NAMALWA (cell line): ENCODE data around the gene TUBB8.
"Not testable (repeated sequence)": the region's sequence is repeated elsewhere in the genome, so short reads cannot be mapped to it uniquely, and the experiment has no call there.

ENCODE experiments used
- DNase-seq: peaks from one replicate; pipeline ENCODE4 v3.0.0-alpha.2; 2015; ENCODE audit warnings: low spot score

Gene TUBB8

DNA sequence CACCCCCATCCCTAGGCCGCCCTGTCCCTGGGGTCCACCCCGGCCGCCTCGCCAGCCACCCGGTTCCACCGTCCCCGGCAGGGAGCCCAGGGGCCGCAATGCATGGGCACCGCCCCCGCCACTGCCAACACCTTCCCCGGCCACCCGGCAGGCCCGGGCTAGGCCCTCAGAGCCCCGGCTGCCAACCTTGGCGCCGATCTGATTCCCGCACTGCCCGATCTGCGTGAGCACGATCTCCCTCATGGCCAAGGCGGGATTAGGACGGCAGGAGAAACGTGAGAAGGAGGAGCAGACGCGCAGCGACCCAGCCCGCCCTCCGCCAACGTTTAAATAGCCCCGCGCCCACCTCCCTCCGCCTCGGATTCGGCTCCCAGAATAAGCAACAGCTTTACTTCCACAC is at the start of gene TUBB8:
TUBB8 (minus strand) TSS at position 301 of the 400 bp plus-strand sequence; CDS start at position 243, 58 bp downstream.
- DNase-seq = no peak

DNA sequence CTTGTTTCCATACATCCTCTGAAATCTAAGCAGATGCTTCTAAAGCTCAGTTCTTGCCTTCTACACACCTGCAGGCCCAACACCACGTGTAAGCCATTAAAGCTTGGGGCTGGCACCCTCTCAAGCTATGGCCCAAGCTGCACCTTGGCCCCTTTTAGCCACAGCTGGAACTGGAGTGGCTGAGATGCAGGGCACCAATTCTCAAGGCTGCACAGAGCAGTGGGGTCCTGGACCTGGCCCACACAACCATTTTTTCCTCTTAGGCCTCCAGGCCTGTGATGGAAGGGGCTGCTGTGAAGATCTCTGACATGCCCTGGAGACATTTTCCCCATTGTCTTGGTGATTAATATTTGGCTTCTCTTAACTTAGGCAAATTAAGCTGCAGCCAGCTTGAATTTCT is 47.4 kb upstream of the TUBB8 start:
- no peak for DNase-seq

DNA sequence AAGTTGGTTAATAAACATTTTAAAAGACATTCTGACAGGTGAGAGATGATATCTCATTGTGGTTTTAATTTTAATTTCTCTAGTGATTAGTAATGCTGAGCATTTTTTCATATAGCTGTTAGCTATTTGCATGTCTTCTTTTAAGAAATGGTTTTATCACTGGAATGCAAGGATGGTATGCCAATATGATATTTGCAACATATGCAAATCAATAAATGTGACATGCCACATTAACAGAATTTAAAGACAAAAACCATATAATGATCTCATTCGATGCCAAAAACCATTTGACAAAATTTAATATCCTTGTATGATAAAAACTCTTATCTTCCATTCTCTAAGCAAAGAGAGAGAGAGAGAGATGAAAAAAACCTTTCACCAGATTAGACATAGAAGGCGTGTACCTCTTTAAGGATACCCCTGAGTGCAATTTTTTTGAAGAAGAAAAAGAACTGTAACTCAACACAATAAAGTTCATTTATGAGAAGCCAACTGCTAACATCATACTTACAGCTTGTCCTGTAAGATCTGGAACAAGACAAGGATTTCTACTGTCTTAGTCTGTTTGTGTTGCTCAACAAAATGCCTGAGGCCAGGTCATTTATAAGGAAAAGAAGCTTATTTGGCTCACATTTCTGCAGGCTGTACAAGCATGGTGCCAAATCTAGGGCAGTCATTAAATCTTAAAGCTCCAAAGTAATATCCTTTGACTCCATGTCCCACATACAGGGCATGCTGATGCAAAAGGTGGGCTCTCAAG is 46.4 kb upstream of the TUBB8 start:
- no peak for DNase-seq

DNA sequence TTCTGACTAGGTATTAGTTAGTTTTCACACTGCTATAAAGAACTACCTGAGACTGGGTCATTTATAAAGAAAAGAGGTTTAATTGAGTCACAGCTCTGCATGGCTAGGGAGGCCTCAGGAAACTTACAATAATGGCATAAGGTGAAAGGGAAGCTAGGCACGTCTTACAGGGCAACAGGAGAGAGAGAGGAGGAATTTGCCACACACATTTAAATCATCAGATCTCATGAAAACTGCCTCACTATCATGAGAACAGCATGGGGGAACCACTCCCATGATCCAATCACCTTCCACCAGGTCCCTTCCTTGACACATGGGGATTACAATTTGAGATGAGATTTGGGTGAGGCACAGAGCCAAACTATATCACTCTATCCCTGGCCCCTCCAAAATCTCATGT is 45.5 kb upstream of the TUBB8 start:
- no peak for DNase-seq

DNA sequence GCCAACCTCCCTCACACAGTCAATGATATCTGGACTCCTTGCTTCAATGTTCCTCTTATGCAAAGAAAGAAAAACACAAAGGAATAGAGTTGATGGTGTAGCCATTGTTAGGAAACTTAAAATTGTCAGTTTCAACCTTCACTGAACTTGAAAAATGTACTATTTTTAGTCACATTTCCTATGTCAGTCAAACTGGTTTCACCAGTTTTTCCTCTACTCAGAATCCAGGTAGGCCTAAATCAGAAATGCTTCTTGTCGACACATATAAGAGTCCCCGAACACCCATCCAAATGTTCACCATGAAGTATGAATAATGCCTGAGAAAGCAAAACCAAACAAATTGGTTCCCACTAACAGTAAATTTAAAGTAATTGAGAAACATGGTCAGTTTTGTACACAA is 43.8 kb upstream of the TUBB8 start:
- DNase-seq = no peak

DNA sequence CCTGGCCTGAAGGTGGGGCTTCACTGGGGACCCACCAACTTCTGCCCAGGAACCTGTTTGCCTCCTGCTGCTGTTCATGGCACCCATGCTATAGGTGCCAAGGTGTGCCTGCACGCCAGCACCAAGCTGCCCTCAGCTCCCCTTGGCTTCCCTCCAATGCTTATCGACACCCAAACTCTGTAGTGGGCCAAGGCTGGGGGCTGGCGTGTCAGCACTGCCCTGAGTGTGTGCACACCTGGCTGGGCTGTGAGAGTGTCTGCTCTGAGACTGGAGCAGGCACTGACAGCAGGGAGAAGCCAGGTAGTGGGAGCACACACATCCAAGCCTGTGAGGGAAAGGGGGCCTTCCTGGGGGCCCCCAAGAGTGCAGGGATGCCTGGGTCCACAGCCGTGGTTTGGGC is 43.1 kb upstream of the TUBB8 start:
- DNase-seq = no peak

DNA sequence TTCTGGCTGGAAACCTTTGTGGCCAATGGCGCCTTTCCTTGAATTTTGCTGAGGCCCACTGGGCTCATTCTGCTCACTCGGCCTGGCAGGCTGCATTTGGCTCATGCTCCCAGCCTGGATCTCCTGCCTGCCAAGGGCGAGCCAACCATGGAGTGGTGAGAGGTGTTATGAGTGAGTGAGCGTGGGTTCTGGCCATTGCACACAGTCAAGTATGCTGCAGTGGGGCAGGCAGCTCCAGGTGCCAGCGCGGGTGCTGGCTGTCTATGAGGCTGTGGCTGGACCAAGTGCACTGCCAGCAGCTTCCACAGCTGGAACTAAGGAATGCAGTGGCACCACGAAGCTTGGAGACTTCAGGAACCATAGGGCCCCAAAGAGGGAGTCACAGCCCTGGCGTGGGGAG is 42.2 kb upstream of the TUBB8 start:
- DNase-seq = no peak

DNA sequence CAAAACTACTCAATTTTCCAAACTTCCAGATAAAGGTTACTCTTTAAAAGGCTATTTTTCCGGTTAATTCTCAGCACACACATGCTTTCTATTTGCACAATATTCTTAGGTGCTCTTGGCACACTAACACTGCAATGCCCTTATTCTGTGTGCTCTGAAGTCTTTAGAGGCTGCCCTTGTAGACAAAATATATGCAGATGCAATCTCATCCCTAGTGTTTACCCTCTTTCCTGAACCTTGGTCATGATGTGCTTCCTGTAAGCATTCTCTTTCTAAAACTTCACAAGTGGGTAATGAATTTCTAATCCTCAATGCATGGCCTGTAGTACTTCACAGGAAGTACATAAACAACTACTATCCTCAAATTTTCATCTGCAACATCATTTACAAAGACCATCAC is 41.1 kb upstream of the TUBB8 start:
- no peak for DNase-seq

DNA sequence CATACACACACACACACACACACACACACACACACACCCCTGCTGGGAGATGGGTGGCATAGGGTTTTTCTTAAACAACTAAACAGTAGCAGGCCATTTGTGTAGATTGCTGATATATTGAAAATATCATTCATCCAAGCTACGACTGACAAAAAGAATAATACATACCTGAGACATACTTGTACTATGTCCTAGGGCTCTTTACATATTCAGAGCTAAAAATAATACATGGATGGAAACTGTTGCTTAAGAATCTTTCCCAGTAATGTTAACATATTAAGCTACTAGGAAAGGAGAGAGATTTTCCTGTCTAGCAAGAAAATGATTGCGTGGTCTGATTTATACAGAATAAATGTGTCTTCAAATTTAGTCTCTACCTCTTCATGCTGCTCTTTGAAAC is 40.2 kb upstream of the TUBB8 start:
- DNase-seq = no peak

DNA sequence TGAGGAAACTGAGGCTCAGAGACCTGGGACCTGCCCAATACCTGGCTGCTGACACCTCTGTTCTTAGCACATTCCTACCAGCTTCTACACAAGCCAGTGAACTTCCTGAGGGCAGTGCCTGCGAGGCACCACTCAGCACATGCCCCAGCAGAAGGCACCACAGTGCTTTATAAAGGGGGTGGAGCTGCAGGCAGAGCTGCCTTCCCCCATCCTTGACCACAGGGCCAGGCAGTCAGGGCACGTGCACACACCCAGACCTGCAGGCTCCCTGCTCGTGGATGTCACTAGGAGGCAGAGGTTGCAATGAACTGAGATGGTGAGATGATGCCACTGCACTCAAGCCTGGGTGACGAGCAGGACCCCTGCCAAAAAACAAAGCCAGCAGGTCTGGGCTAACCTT is 39.2 kb upstream of the TUBB8 start:
- DNase-seq = no peak

DNA sequence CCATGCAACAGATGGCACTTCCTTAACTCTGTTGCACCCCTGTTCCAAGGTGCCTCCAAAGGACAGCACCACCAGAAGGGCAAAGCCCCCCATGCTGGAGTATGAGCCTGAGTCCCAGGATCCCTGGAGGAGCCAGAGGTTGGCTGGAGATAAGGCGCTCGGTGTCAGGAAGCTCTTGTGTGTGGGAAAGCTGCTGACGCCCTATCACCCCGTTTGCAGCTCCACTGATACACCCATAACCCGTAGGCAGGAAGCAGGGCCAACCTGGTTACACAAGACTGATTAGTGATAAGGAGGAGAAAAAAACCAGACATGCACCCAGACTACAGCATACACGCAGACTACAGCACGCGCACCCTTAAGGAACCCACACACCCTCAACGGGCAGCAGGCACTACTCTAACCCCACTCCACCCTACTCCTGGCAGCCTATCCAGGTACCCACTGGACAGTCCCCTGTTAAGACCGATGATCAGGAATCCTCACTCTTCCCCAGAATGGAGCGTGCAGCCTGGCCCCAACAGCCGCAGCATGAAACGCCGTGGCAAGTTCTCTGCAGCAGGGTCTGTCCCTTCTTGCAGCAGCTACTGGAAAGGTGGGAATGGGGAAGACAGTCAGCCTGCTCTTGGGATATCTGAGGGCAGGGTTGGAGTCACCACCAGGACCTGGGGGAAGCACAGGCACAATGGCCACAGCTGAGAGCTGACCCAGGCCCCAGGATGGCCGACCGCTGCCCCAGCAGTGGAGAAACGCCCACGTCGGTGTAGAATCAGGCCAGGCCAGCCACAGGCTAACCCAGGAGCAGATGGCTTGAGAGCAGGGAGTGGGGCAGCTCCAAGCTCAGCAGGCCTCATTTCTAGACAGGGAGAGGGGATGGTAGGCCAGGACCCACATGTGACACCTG is 38.3 kb upstream of the TUBB8 start:
- DNase-seq = no peak

DNA sequence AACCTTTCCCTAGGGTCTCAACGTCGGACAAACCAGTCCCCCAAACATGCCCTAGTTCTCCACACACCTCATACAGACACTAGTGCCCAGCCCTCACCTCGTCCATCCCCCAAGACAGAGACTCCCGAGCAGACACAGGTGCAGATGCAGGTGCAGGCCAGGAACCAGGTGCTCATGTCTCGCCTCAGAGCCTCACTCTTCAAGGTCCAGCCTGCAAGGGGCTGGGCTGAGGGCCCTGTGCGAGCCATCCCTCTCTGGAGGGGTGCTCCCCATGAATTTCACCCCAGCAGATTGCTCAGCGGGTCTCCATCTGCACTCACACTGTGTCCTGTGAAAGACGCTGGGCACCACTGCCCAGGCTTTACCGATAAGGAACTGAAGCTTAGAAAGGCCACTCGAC is 36.9 kb upstream of the TUBB8 start:
- DNase-seq = no peak

DNA sequence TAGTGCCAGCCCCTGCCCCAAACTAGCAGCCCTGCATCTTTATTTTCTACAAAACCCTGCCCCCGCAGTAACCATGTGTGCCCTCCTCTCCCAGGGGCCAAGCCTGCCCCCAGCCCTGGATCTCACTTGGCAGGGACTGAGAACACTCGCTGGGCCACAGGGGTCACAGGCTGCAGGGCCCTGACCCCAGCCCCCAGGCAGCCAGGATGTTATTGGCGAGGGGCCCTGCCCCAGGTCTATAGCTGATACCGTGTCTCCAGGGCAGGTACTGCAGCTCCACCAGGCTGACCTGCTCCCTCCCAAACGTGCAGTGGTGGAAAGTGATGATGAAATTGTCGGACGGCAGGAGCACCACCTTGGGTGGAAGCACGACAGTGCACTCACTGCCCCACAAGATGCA is 35.9 kb upstream of the TUBB8 start:
- DNase-seq = no peak

DNA sequence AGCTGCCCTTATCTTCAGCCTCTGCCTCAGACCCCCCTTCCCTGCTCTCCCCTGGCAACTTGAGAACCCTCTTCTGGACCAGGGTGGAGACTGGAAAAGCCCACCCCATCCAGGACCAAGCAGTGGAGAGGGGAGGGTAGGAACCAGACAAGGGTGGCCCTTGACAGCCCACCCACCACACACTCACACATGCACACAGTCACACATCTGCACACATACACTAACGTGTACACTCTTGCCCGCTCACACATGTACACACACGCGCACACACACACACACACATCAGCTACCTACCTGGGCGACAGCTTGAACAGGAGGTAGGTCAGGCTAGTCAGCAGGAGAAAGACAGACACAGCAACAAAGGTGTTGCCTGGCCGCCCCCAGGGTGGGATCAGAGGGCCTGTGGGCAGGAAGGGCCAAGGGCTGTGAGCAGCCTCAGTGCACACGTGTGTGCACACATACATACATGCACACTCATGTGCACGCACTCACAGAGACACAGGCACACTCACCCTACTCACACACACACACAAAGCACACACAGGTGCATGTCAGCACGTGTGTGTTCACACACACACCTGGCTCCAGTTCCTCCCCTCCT is 34.9 kb upstream of the TUBB8 start:
- DNase-seq = no peak

DNA sequence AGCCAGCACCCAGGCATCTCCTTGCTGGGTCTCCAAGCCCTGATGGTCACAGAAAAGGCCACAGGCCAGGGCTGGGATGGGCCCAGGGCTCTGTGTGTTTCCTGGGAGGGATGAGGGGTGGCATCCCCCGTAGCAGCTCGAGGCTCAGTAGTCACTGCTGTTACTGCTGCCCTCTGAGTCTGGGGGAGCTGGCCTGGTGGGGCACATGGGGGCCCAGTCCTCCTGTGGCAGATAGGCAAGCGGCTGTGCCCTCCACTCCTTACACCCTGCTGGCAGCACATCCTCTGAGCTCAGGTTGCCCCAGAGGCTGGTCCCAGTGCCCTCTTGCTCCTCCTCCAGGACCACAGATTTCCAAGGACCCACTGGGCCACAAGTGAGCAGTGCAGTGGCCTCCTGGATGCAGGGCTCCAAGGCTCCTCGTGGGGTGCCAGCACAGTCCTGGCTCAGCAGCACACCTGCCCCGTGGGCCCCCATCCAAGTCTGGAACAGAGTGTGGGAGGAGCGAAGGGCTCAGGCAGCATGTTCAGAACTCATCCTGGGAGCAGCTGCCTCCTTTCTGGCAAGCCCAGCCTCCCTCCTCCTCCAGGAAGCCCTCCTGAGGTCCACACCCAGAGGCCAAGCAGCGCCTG is 31.5 kb upstream of the TUBB8 start:
- no peak for DNase-seq

DNA sequence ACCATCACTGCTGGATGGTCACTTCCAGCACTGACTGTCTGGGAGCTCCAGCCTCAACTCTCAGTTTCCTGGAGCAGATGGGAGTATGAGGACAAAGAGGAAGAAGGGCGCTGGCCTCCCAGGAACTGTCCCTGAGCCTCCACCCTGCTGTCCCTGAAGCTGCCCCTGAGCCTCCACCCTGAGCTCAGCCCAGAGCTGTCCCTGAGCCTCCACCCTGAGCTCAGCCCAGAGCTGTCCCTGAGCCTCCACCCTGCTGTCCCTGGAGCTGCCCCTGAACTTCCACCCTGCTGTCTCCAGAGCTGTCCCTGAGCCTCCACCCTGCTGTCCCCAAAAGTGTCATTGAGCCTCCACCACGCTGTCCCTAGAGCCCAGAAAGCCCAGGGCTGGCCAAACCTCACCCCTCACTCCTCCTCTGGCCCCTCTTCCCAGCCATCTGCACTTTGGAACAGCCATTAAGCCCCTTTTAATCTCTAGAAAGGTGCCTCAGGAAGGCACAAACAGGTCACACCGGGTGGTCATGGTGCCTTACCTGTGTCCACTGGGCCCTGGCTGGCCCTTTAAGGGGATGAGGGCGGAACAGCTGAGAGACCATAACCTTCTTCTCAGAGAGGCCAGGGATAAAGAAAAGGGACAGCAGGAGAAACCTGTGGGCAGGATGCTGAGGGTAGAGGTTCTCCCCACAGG is 30.6 kb upstream of the TUBB8 start:
- no peak for DNase-seq

DNA sequence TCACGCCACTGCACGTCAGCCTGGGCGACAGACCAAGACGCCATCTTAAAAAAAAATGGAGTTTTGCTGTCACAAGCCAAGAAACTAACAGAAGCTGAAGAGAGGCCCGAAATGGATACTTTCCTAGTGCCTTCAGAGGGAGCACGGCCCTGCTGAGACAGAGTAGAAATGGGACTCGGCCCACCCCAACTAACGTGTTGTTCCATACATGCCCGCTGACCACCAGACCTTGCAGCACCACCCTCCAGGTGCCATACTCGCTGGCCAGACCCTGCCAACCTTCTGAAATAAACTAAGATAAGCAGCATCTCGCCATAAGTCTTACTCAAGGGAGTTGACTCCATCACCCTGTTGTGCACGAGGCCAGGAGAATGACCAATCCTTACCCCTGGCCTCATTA is 29.5 kb upstream of the TUBB8 start:
- no peak for DNase-seq

DNA sequence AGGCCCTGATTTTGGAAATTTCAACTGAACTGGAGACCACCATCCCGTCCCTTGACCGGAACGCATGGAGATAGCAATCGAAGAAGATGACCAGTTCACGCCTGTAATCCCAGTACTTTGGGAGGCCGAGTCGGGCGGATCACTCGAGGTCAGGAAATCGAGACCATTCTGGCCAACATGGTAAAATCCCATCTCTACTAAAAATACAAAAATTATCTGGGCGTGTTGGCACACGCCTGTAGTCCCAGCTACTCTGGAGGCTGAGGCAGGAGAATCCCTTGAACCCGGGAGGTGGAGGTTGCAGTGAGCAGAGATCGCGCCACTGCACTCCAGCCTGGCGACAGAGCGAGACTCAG is 25.1 kb upstream of the TUBB8 start:
- DNase-seq = not testable (repeated sequence)

DNA sequence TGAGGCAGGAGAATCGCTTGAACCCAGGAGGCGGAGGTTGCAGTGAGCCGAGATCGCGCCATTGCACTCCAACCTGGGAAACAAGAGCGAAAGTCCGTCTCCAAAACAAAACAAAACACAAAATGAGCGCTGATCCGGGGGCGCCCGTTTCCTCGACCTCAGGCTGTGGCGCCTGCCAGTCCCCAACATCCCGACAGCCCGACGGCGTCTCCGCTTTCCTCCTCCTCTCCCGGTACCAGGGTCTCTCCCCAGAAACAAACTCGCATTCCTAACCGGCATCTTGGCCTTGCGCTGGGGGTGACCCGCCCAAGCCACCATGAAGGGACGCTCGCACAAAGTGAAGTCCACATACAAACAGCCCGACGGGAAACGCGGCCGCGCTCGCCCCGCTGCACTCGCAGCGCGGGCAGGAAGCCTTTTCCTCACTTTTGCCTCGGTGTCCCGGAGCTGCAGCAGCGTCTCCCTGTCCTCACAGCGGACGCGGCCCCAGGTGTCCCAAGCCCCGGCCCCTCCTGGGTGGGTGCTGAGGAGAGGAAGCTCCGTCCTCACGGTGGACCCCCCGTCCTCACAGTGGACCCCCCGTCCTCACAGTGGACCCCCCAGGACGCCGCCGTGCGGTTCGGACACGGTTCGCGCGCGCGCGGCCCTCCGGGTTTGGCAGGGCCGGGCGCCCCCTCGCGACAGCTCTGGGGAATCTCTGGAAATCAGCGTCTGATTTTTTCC is 24.6 kb upstream of the TUBB8 start:
- DNase-seq = not testable (repeated sequence)

DNA sequence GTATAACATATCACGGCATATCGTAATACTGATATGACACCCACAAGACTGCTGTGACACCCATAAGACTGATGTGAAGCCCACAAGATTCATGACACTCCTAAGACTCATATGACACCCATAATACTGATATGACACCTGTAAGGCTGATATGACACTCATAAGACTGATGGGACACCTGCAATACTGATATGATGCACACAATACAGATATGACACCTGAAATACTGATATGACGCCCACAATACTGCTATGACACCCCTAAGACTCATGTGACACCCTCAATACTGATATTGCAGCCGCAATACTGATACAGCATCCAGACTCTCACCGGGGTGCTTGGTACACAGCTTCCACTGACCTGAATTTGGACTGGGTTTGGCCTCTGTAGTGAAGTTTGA is 19.1 kb upstream of the TUBB8 start:
- DNase-seq = not testable (repeated sequence)

DNA sequence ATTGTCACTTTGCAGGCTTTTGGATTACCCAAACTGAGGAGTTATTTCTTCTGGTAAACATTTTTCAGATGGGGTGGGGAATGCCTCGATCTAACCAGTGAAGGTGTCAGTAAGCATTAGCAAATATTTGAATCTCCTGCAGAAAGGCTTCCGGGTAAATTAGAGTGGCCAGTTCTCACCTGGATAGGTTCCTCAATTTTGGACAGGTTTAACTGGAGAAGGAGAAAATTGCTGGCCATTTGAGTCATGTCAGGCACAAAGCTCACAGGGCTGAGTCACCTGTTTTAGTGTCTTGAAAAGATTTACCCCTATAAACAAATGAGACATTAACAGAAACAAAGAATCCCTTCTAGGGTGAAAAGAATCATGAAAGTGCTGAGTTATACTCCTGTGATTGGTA is 830 bp upstream of the TUBB8 start:
- not testable (repeated sequence) for DNase-seq
